Memory B cell (primary cell): ENCODE results near the gene TAS2R60.
"Not testable (repeated sequence)": the region's sequence is repeated elsewhere in the genome, so short reads cannot be mapped to it uniquely, and the experiment has no call there.

Experiments
- ATAC-seq: fragments of 150-1000 bp; cut with Tn5 transposase; 2 replicates; pipeline ENCODE4 v1.10.0; 2021; ENCODE audit warnings: low read depth, mild to moderate bottlenecking, moderate library complexity
- DNase-seq, 2 donors: peaks; one replicate each; pipeline ENCODE4 v3.0.0; 2022; ENCODE audit warnings: low spot score in 2 of 2
- H3K27ac Mint-ChIP-seq: one replicate; pipeline ENCODE4 v1.8.0; 2022; ENCODE audit warnings: mild to moderate bottlenecking, moderate library complexity, mixed read lengths
- H3K27me3 Mint-ChIP-seq: one replicate; pipeline ENCODE4 v1.8.0; 2022; ENCODE audit warnings: mixed read lengths
- H3K36me3 Mint-ChIP-seq: one replicate; pipeline ENCODE4 v1.8.0; 2022; ENCODE audit warnings: mild to moderate bottlenecking, mixed read lengths
- H3K4me1 Mint-ChIP-seq: one replicate; pipeline ENCODE4 v1.8.0; 2022; ENCODE audit warnings: mixed read lengths
- H3K4me3 Mint-ChIP-seq: one replicate; pipeline ENCODE4 v1.8.0; 2022; ENCODE audit warnings: mild to moderate bottlenecking, moderate library complexity, mixed read lengths
- H3K9me3 Mint-ChIP-seq: one replicate; pipeline ENCODE4 v1.8.0; 2022; ENCODE audit warnings: mixed read lengths

Gene TAS2R60

DNA sequence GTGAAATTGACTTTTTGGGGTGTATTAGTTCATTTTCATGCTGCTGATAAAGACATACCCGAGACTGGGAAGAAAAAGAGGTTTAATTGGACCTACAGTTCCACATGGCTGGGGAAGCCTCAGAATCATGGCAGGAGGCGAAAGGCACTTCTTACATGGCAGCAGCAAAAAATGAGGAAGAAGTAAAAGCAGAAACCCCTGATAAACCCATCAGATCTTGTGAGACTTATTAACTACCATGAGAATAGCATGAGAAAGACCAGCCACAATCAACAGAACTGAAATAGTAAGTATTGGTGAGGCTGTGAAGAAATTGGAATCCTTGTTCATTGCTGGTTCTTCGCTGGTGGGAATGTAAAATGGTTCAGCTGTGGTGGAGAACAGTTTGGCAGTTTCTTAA, 43.0 kb downstream of the TAS2R60 start:
- H3K27me3 Mint-ChIP-seq, H3K36me3 Mint-ChIP-seq, ATAC-seq, H3K4me3 Mint-ChIP-seq, H3K9me3 Mint-ChIP-seq, DNase-seq, H3K27ac Mint-ChIP-seq, H3K4me1 Mint-ChIP-seq: not testable (repeated sequence)

- no peaks in the 10 kb centered on the region for H3K9me3 Mint-ChIP-seq
- ATAC-seq (no peak), DNase-seq (no peak)
- no peak overlapping the region for H3K27ac Mint-ChIP-seq
- peaks cover 10% of the 10 kb centered on the region for H3K27me3 Mint-ChIP-seq
- H3K4me3 Mint-ChIP-seq = no peak overlapping the region
- H3K4me1 Mint-ChIP-seq = no peaks in the 10 kb centered on the region
- H3K36me3 Mint-ChIP-seq = no peaks in the 10 kb centered on the region
These were observed 43.8 kb downstream of the TAS2R60 start for GRCh38 chr7:143487061-143487460.

DNA sequence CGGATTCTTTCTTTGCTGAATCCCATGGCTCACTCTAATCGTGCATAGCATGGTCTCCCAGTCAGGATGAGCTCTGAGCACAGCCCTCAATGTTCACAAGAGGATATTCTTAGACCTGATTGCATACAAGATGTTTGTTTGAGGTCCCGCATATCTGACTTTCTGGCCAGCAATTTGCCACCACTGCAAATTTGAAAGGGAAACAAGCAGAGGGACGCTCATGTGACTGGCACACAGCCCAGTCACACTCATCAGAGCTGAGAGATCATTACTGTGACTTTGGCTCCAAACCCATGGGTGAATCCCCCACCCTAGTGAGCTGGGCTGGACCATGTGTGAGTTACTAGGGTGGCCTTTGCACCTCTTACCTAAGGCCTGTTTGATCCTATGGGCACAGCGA, 44.3 kb downstream of the TAS2R60 start:
- no peaks in the 10 kb centered on the region for H3K9me3 Mint-ChIP-seq
- no peak for DNase-seq
- no peak overlapping the region for H3K4me3 Mint-ChIP-seq
- H3K36me3 Mint-ChIP-seq = no peaks in the 10 kb centered on the region
- ATAC-seq = no peak
- no peak overlapping the region for H3K27ac Mint-ChIP-seq
- peaks cover 12% of the 10 kb centered on the region for H3K27me3 Mint-ChIP-seq
- no peaks in the 10 kb centered on the region for H3K4me1 Mint-ChIP-seq

DNA sequence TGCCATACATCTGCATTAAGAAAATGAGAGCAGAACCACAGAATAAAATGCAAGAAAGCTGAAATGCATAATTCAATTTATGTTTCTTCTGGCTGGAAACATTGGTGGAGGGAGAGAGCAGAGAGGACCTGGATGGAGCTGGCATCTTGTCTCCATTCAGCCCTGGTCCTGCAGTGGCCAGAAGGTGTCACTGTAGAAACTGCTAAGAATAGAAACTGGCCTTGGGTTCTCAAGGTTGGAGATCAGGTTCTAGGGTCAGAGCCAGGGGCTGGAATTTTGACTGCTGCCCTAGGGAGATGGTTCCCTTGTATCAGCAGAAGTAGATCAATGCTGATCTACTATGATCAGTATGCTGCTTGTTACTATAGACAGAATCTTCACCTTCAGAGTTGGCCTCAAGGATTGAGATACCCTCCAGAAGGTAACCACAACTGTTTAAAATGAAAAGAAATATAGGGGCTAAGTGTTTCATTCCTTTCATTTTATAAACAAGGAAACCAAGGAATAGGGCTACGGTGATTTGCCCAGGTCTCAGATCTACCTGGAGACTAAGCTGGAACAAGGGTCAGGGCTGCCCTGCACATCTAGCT, 47.6 kb downstream of the TAS2R60 start:
- Mint-ChIP-seq H3K4me3 (no peak overlapping the region), H3K27me3 (peaks cover 12% of the 10 kb centered on the region), H3K4me1 (no peaks in the 10 kb centered on the region), H3K36me3 (no peaks in the 10 kb centered on the region), H3K27ac (no peak overlapping the region), H3K9me3 (no peaks in the 10 kb centered on the region)
- ATAC-seq (no peak), DNase-seq (no peak)

GRCh38 chr7:143492043-143492471, 48.8 kb downstream of the TAS2R60 start:
- DNase-seq = no peak
- Mint-ChIP-seq H3K36me3 (no peaks in the 10 kb centered on the region), H3K27ac (no peak overlapping the region), H3K4me1 (no peaks in the 10 kb centered on the region), H3K27me3 (peaks cover 12% of the 10 kb centered on the region), H3K9me3 (no peaks in the 10 kb centered on the region), H3K4me3 (no peak overlapping the region)
- ATAC-seq = no peak

GRCh38 chr7:143492799-143493739, 49.8 kb downstream of the TAS2R60 start:
- Mint-ChIP-seq H3K4me3 (no peak overlapping the region), H3K36me3 (no peaks in the 10 kb centered on the region), H3K4me1 (no peaks in the 10 kb centered on the region), H3K9me3 (no peaks in the 10 kb centered on the region), H3K27me3 (peaks cover 13% of the 10 kb centered on the region), H3K27ac (no peak overlapping the region)
- ATAC-seq = no peak
- no peak for DNase-seq

GRCh38 chr7:143493751-143494150, 50.5 kb downstream of the TAS2R60 start:
- ATAC-seq (no peak), DNase-seq (no peak)
- Mint-ChIP-seq H3K9me3 (no peaks in the 10 kb centered on the region), H3K27me3 (peaks cover 8% of the 10 kb centered on the region), H3K36me3 (no peaks in the 10 kb centered on the region), H3K27ac (no peak overlapping the region), H3K4me3 (no peak overlapping the region), H3K4me1 (no peaks in the 10 kb centered on the region)
